HCT116 (cell line): ENCODE results near the gene ZNF488. TPM values are rescaled to one million over a fixed set of nuclear protein-coding genes. Genes with fewer than 3 reads are reported as not detected.
"Not testable (repeated sequence)": the region's sequence is repeated elsewhere in the genome, so short reads cannot be mapped to it uniquely, and the experiment has no call there.

Source experiments
- ATAC-seq: fragments of 200-7000 bp; cut with Tn5 transposase; 2 replicates; pipeline ENCODE4 v1.9.1; 2020; ENCODE audit warnings: mild to moderate bottlenecking, moderate library complexity
- BruUV-seq: library from RNA; stranded (reverse); fragments of 400-500 nt; replicated peaks from 2 replicates; lab custom pipeline; 2021; lab: Mats Ljungman, UMichigan
- CTCF ChIA-PET: fragments of 300-600 bp; sonication (Branson Sonifier 250); formaldehyde crosslinking; loops from one replicate; lab custom pipeline; 2021; ENCODE audit warnings: antibody characterized with exemption; lab: Charles Lee
- POLR2A ChIA-PET: fragments of 300-600, 350-600 bp; sonication (Branson Sonifier 250); formaldehyde crosslinking; loops from one replicate; lab custom pipeline; 2021; ENCODE audit warnings: antibody characterized with exemption; lab: Charles Lee
- RAD21 ChIA-PET, 2 experiments: fragments of 300-600 bp; sonication (Branson Sonifier 250); formaldehyde crosslinking; loops; one replicate each; lab custom pipeline; 2023; ENCODE audit warnings: low total read pairs in 2 of 2; ENCODE audit not compliant: uncharacterized antibody in 2 of 2, unreplicated experiment in 2 of 2, low non-redundant PET in 1 of 2; lab: Charles Lee
- DNase-seq: peaks from one replicate; pipeline ENCODE4 v3.0.0-alpha.2; 2010; ENCODE audit warnings: low read depth, low spot score
- H2AFZ ChIP-seq: fragments of 200-600 bp; shearing (Covaris generic), sonication (generic); 2 replicates; pipeline ENCODE4 v1.6.1; 2017; ENCODE audit warnings: low read depth, mixed run types, mixed read lengths, antibody characterized with exemption, low read length; ENCODE audit not compliant: poor library complexity, severe bottlenecking
- H3K27ac ChIP-seq: 2 replicates; pipeline ENCODE4 v1.5.1; 2012; ENCODE audit warnings: low read depth, low read length
- H3K27me3 ChIP-seq: fragments of 200-600 bp; sonication (generic); 2 replicates; pipeline ENCODE4 v1.6.1; 2016; ENCODE audit warnings: mixed run types, low read length, mixed read lengths; ENCODE audit not compliant: insufficient read depth
- H3K36me3 ChIP-seq, 2 experiments: fragments of 200-500 bp in 1 of 2; fragments of 200-600 bp in 1 of 2; sonication (Bioruptor generic) in 1 of 2; sonication (generic) in 1 of 2; 2 replicates each; pipeline versions ENCODE4 v1.5.1 to v1.6.1; 2014 to 2016; ENCODE audit warnings: low read length in 2 of 2, inconsistent platforms in 1 of 2, mixed read lengths in 1 of 2, mixed run types in 1 of 2; ENCODE audit not compliant: insufficient read depth in 2 of 2, control insufficient read depth in 1 of 2
- H3K4me1 ChIP-seq, 2 experiments: fragments of 200-600 bp in 1 of 2; sonication (generic) in 1 of 2; 2 replicates each; pipeline versions ENCODE4 v1.5.1 to v1.6.1; 2012 to 2017; ENCODE audit warnings: low read length in 2 of 2, inconsistent platforms in 1 of 2, mild to moderate bottlenecking in 1 of 2, mixed read lengths in 1 of 2, mixed run types in 1 of 2, moderate library complexity in 1 of 2; ENCODE audit not compliant: insufficient read depth in 2 of 2, control insufficient read depth in 1 of 2
- H3K4me2 ChIP-seq: fragments of 200-600 bp; sonication (generic); 2 replicates; pipeline ENCODE4 v1.6.1; 2017; ENCODE audit warnings: mixed run types, low read length, mixed read lengths
- H3K4me3 ChIP-seq, 2 experiments: fragments of 200-600 bp in 1 of 2; sonication (generic) in 1 of 2; replicated peaks in 1 of 2; 2 replicates each; pipeline ENCODE4 v1.5.1; 2011 to 2016; ENCODE audit warnings: low read length in 2 of 2, control low read depth in 1 of 2, low read depth in 1 of 2, mild to moderate bottlenecking in 1 of 2, mixed read lengths in 1 of 2, mixed run types in 1 of 2
- H3K79me2 ChIP-seq: fragments of 200-600 bp; sonication (generic); 2 replicates; pipeline ENCODE4 v1.6.1; 2017; ENCODE audit warnings: mild to moderate bottlenecking, mixed run types, low read length, moderate library complexity, mixed read lengths; ENCODE audit not compliant: insufficient read depth
- H3K9ac ChIP-seq: fragments of 200-600 bp; sonication (generic); 2 replicates; pipeline ENCODE4 v1.6.1; 2016; ENCODE audit warnings: low read length, mixed read lengths
- H3K9me2 ChIP-seq: fragments of 200-600 bp; sonication (generic), shearing (Covaris generic); 2 replicates; pipeline ENCODE4 v1.6.1; 2017; ENCODE audit warnings: mixed run types, mild to moderate bottlenecking, moderate library complexity; ENCODE audit not compliant: insufficient read depth
- H3K9me3 ChIP-seq, 2 experiments: fragments of 200-500 bp in 1 of 2; fragments of 200-600 bp in 1 of 2; sonication (Bioruptor generic) in 1 of 2; sonication (generic) in 1 of 2; 2 replicates each; pipeline ENCODE4 v1.6.1; 2014 to 2017; ENCODE audit warnings: low read length in 2 of 2, mixed read lengths in 2 of 2, inconsistent platforms in 1 of 2, low read depth in 1 of 2, mild to moderate bottlenecking in 1 of 2, mixed run types in 1 of 2, moderate library complexity in 1 of 2; ENCODE audit not compliant: control insufficient read depth in 1 of 2, insufficient read depth in 1 of 2
- H4K20me1 ChIP-seq: fragments of 200-600 bp; sonication (generic), shearing (Covaris generic); 2 replicates; pipeline ENCODE4 v1.6.1; 2017; ENCODE audit warnings: mixed run types, mild to moderate bottlenecking, moderate library complexity; ENCODE audit not compliant: insufficient read depth
- CBX3 ChIP-seq: IDR thresholded peaks from 2 replicates; pipeline ENCODE4 v1.6.1; 2012; ENCODE audit warnings: low read depth
- CTCF ChIP-seq, 3 experiments: fragments of 200-600 bp in 1 of 3; sonication (generic) in 1 of 3; IDR thresholded peaks in 2 of 3; conservative IDR thresholded peaks in 1 of 3; 2 replicates each; pipeline ENCODE4 v1.5.1; 2012 to 2017; ENCODE audit warnings: low read depth in 2 of 3, low read length in 2 of 3, antibody characterized with exemption in 1 of 3, borderline replicate concordance in 1 of 3, control low read depth in 1 of 3, mild to moderate bottlenecking in 1 of 3, mixed read lengths in 1 of 3, mixed run types in 1 of 3, moderate library complexity in 1 of 3; ENCODE audit not compliant: insufficient read depth in 1 of 3
- ELF1 ChIP-seq: IDR thresholded peaks from 2 replicates; pipeline ENCODE4 v1.6.1; 2012; ENCODE audit warnings: low read depth, borderline replicate concordance
- EZH2 ChIP-seq: fragments of 200-600 bp; sonication (generic); IDR thresholded peaks from 2 replicates; pipeline ENCODE4 v1.6.1; 2017; ENCODE audit warnings: antibody characterized with exemption, mixed run types
- EZH2phosphoT487 ChIP-seq: fragments of 200-600 bp; IDR thresholded peaks from 2 replicates; pipeline ENCODE4 v1.6.1; 2018; ENCODE audit warnings: antibody characterized with exemption, borderline replicate concordance
- FOSL1 ChIP-seq: IDR thresholded peaks from 2 replicates; pipeline ENCODE4 v1.6.1; 2012; ENCODE audit warnings: low read depth
- JUND ChIP-seq: IDR thresholded peaks from 2 replicates; pipeline ENCODE4 v1.6.1; 2012
- MAX ChIP-seq: IDR thresholded peaks from 2 replicates; pipeline ENCODE4 v1.6.1; 2012
- POLR2A ChIP-seq: IDR thresholded peaks from 2 replicates; pipeline ENCODE4 v1.7.0; 2011; ENCODE audit warnings: borderline replicate concordance; ENCODE audit not compliant: insufficient read depth, insufficient read length; ENCODE audit errors: extremely low read depth
- POLR2AphosphoS5 ChIP-seq: IDR thresholded peaks from 2 replicates; pipeline ENCODE4 v1.6.1; 2011; ENCODE audit warnings: mild to moderate bottlenecking, low read depth, low read length, moderate library complexity
- RAD21 ChIP-seq: IDR thresholded peaks from 2 replicates; pipeline ENCODE4 v1.6.1; 2012; ENCODE audit warnings: low read depth, mild to moderate bottlenecking
- SIN3A ChIP-seq: IDR thresholded peaks from 2 replicates; pipeline ENCODE4 v1.6.1; 2012; ENCODE audit warnings: low read depth
- SRF ChIP-seq: IDR thresholded peaks from 2 replicates; pipeline ENCODE4 v1.6.1; 2012; ENCODE audit warnings: low read depth
- ZBTB33 ChIP-seq: IDR thresholded peaks from 2 replicates; pipeline ENCODE4 v1.6.1; 2011; ENCODE audit warnings: mild to moderate bottlenecking, low read length, moderate library complexity; ENCODE audit not compliant: insufficient replicate concordance; ENCODE audit errors: extremely low read depth
- ZFX ChIP-seq: fragments of 450-650 bp; IDR thresholded peaks from 2 replicates; pipeline ENCODE4 v1.6.1; 2017
- ZNF274 ChIP-seq: fragments of 200-500 bp; sonication (Bioruptor generic); IDR thresholded peaks from 2 replicates; pipeline ENCODE4 v1.6.1; 2014; ENCODE audit warnings: mild to moderate bottlenecking, low read depth, low read length, inconsistent platforms
- intact Hi-C: fragments of 100-400 bp; cut with micrococcal nuclease; formaldehyde crosslinking; loops from 2 replicates; pipeline ENCODE4 v1.10.0; 2022
- total RNA-seq: library from RNA; stranded (reverse); gene quantifications from one replicate; pipeline ENCODE4 v1.2.1, GENCODE V29; 2021; ENCODE audit not compliant: unreplicated experiment

ZNF488 gene
- total RNA-seq, 1 experiment from 2014 or later: 3.9 TPM

DNA sequence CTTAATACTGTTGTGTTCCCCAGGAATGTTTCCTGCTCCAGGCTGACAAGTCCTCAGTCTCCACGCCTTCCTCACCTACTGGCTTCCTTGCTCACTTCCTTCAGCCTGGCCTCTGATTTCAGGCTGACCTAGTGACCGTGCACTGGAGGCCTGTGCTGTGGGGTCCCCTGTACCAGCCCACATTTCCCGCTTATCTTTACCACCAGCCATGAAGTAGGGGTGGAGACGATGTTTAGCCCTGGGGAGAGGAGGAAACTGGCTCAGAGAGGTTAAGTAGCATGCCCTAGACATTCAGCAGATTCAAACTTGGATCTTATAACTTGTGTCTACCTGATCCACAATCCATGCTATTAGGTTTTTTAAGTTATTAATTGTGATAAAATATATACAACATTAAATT lies 4.8 kb upstream of the ZNF488 start:
- Histone ChIP-seq H3K27ac (no peak overlapping the region), H4K20me1 (no peaks in the 10 kb centered on the region), H3K4me2 (no peak overlapping the region), H3K9me3 (no peaks in the 10 kb centered on the region; a peak in 1 of 4 replicates), H3K36me3 (no peaks in the 10 kb centered on the region), H3K4me1 (peaks cover 6 to 9% of the 10 kb centered on the region in 2 experiments; a peak in 3 of 4 replicates), H2AFZ (no peak overlapping the region), H3K4me3 (no peak overlapping the region), H3K79me2 (no peaks in the 10 kb centered on the region), H3K27me3 (no peaks in the 10 kb centered on the region), H3K9me2 (no peaks in the 10 kb centered on the region), H3K9ac (no peak overlapping the region)
- ChIA-PET RAD21 (no interaction called here), CTCF (no interaction called here), POLR2A (no interaction called here)
- DNase-seq: no peak
- ATAC-seq: no peak
- TF ChIP-seq SIN3A (no peak), EZH2 (no peak), SRF (no peak), RAD21 (no peak), ZBTB33 (no peak), POLR2AphosphoS5 (no peak), CBX3 (no peak), ZNF274 (no peak), MAX (no peak), FOSL1 (no peak), EZH2phosphoT487 (no peak), ELF1 (no peak), POLR2A (no peak), JUND (no peak), ZFX (no peak), CTCF (IDR thresholded peaks at IDR 0.05 in 2 of 3, conservative IDR thresholded peaks at IDR 0.05 in 1 of 3; ENCODE audit: borderline replicate concordance in 1 of 3, insufficient read depth in 1 of 3, low read depth in 2 of 3, low read length in 2 of 3) (no peak)
- intact Hi-C loops: no loop called here
- BruUV-seq: no TSS peak

GRCh38 chr10:47386104-47386503 lies 2.0 kb upstream of the ZNF488 start:
- H3K9me3 ChIP-seq, DNase-seq, H4K20me1 ChIP-seq, ATAC-seq, H3K27me3 ChIP-seq, H3K79me2 ChIP-seq, H3K27ac ChIP-seq, BruUV-seq, H2AFZ ChIP-seq, RAD21 ChIA-PET, H3K9me2 ChIP-seq, intact Hi-C loops, H3K9ac ChIP-seq, H3K4me2 ChIP-seq, CTCF ChIA-PET, H3K36me3 ChIP-seq, POLR2A ChIA-PET, H3K4me3 ChIP-seq: not testable (repeated sequence)
- H3K4me1 ChIP-seq: peaks cover 16 to 18% of the 10 kb centered on the region in 2 experiments
